Measurements from ENCODE around the gene CABLES1.

GRCh38 chr18:23203891-23204432, 68.7 kb downstream of the CABLES1 start:
- TF ChIP-seq POLR2AphosphoS5 (IDR thresholded peaks at IDR 0.05; ENCODE audit: borderline replicate concordance, low read depth, low read length), result no peak
- TF ChIP-seq EZH2 (IDR thresholded peaks at IDR 0.05), result no peak

Measured in SK-N-MC (cell line).